RPMI7951 (cell line): ENCODE data around the gene ITGAL. TPM values are rescaled to one million over a fixed set of nuclear protein-coding genes. Genes with fewer than 3 reads are reported as not detected.
"Not testable (repeated sequence)": the region's sequence is repeated elsewhere in the genome, so short reads cannot be mapped to it uniquely, and the experiment has no call there.

Source experiments
- DNase-seq: peaks from one replicate; pipeline ENCODE4 v3.0.0-alpha.2; 2012; ENCODE audit warnings: low read depth
- total RNA-seq: library from RNA; depleted of rRNA; stranded (reverse); fragments of >200 nt; shearing (Covaris generic); gene quantifications from 2 replicates; pipeline ENCODE4 v1.2.3, GENCODE V29; 2014; rRNA removed

Gene ITGAL
- total RNA-seq, result not detected in 2 replicates

DNA sequence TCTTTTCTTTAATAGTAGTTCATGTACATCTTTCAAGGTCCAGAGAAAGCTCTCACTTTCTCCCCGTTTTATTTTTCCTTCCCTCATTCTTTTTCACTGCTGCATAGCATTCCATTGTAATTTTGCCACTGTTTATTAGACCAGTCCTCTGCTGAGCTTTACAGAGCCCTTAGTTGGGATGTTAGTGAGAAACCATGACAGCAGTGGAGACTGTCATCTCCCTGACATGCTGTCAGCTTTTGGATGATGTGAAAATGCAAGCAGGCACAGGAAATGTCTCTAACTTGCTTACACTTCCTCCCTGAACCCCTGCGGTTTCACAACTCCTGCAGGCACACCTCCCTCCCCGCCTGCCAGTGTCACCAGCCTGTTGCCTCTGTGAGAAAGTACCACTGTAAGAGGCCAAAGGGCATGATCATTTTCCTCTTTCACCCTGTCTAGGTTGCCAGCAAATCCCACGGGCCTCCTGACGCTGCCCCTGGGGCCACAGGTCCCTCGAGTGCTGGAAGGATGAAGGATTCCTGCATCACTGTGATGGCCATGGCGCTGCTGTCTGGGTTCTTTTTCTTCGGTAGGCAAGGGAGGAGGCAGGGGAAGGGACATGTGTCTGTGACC, at the start of gene ITGAL:
Gene ITGAL (plus strand): TSS at position 415 of the 615 bp plus-strand sequence. CDS start 96 bp downstream, at position 511.
- no peak for DNase-seq

- DNase-seq, result no peak
Measured at GRCh38 chr16:30428055-30428454, 44.5 kb upstream of the ITGAL start.

DNA sequence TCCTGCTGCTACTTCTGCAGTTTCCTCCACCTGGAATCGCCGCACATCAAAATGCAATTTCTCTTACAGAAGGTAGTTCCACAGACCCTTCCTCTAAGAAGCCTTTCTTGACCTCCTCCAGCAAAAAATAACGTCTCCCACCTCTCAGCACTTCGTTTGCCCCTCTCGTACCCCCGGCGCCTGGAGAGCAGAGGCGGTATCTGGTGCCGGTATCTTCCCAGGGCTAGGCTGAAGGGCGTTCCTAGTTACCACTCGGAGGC, 43.2 kb upstream of the ITGAL start:
- no peak for DNase-seq

DNA sequence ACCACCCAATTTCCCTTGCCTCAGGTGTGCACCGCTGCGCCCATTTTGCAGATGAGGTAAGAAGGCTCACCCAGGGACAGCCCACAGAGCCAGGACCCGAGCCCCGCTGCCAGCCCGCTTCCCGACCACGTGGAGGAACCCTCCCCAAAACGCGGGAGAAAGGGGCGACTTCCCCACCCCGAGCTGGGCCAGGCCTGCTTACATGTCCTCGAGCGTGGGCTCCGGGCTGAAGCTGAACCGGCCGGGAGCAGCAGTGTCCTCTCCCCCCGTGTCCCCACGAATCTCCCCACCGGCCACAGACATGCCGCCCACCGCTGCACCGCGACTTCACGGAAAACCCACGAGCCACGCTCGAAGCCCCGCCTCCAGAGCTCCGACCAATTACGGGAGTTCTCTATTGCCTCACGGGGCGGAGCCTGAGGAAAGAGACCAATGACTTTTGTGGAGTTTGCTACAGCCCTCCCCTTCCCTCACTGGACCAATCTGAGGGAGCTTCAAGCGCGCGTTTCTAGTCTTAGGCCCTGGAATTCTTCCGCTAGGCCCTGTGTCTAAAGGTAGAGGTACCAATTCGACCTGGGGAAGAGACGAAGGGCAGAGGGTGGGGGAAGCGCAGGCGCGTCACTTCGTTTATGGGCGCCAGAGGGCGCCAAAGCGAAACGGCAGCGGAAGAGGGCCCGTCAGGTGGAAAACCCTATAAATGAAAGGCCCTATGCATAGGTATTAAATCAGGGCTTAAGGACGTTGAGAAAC, 42.7 kb upstream of the ITGAL start, which contains the start of gene DCTPP1:
Gene DCTPP1 (minus strand): TSS at position 353 of the 750 bp plus-strand sequence. CDS start 50 bp downstream, at position 303.
- DNase-seq, result peak; percentile 98

DNA sequence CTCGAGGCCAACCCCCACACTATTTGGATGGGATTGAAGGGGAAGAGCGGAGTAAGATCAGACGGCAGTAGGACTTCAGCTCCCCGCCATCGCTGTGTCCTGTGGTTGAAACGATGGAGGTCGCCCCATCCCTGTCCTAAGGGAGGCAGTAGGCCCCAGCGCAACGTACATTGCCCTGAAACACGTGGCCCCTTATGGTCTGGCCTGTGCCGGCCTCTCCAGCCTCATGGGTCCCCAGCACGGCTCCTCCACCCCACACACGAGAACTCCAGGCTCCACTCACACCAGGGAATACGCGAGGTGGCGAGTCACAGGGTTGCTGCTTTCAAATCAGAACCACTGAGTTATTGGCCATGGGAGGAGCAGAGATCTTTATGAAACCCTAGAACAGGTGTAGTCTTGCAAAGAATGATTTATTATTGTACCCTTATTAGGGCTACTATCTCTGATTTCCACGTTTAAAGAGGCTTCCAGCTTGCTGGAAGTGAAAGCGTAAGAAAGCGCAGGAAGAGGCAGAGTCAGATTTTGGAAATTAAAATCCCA, 42.0 kb upstream of the ITGAL start:
- DNase-seq, result no peak

- DNase-seq, result no peak
Measured at GRCh38 chr16:30434852-30435251, 37.7 kb upstream of the ITGAL start.

GRCh38 chr16:30437511-30438046, 35.0 kb upstream of the ITGAL start:
- DNase-seq, result no peak

GRCh38 chr16:30438835-30439234, 33.7 kb upstream of the ITGAL start:
- DNase-seq, result no peak

DNA sequence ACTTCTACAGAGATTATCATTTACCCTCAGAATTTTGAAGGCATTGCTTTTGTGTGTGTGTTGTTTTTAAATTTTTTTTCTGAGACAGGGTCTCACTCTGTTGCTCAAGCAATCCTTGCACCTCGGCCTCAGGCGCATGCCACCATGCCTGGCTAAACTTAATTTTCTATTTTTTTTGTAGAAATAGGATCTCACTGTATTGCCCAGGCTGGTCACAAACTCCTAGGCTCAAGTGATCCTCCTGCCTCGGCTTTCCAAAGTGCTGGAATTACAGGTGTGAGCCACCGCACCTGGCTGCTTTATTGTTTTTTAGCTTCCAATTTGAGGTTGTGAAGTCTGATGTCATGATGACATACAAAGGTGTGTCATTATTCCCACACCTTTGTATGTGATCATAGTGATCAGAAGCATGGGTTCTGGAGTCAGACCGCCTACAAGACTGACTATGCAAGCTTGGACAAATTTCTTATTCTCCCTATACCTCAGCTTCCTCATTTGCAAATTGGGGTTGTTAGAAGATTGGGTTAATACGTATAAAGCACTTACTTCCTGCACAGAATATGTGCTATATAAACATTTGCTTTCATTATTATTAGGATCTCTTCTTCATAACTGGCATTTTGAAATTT, 32.7 kb upstream of the ITGAL start:
- DNase-seq, result no peak

GRCh38 chr16:30443631-30444030, 28.9 kb upstream of the ITGAL start:
- DNase-seq, result no peak

DNA sequence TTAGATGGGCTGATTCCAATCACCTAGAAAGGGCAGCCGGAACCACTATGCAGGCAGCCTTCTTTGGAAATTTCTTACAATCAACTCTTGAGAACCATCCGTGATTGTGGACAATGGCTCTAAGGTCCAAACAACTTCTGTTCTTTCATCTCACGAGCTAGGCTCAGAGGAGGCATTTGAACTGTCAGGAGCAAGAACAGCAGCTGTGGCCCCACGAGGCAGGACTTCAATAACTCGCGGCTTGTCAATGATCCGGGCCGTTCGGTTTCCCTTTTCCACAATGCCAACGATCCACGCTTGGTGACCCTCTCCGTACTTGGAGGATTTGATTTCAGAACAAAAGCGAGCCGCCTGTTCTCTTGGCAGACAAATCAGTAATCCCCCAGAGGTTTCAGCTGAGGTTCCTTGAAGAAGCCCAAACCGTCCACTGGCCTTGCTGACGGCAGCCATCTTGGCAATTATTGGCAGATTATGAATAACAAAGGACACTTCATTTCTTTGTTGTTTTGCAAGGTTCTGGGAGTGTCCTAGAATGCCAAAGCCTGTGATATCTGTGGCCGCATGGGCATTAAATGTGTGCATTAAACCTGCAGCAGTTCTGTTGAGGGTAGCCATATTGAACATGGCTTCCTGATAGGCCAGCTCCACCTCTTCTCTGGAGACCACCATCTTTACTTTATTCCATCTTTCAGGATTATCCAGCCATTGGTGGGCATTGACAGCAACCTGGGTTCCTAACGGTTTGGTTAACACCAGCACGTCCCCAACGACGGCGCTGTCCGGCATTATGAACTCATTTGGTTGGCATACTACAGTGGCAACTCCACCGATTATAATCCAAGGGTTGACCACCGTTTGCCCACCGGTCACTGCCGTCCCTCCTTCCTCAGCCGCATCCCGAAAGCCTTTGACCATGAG, 28.1 kb upstream of the ITGAL start:
- DNase-seq, result no peak

DNA sequence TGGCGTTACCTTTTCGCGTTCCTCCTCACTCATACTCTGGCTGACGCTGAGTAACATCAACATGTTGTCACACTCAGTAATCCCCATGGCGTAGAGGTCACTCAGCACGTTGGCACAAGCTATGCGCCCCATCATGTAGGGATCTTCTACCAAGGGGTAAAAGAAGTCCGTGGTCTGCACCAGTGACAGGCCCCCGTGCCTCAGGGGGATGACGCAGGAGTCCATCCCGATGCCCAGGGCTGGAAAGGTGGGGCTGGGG, 27.5 kb upstream of the ITGAL start:
- no peak for DNase-seq

GRCh38 chr16:30445408-30446202, 26.9 kb upstream of the ITGAL start, which contains the start of gene SEPHS2:
Gene SEPHS2, minus strand, starts transcription at chr16:30445874. Its CDS starts 147 bp downstream, at chr16:30445727.
- peak; percentile 97 for DNase-seq

DNA sequence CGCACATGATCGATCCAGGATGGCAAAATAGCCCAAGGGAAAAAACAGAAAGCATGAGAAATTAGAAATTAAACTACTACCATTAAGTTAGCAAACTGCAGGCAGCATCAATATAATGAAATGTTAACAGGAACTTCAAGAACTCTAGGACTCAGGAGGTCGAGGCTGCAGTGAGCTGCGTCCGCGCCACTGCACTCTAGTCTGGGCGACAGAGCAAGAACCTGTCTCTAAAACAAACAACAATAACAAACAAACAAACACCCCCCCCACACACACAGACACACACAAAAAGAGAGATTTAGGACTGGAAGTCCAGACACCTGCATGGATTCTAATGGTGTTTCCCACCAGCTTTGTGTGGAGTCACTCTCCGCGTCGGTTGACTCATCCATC, 26.3 kb upstream of the ITGAL start:
- no peak for DNase-seq

DNA sequence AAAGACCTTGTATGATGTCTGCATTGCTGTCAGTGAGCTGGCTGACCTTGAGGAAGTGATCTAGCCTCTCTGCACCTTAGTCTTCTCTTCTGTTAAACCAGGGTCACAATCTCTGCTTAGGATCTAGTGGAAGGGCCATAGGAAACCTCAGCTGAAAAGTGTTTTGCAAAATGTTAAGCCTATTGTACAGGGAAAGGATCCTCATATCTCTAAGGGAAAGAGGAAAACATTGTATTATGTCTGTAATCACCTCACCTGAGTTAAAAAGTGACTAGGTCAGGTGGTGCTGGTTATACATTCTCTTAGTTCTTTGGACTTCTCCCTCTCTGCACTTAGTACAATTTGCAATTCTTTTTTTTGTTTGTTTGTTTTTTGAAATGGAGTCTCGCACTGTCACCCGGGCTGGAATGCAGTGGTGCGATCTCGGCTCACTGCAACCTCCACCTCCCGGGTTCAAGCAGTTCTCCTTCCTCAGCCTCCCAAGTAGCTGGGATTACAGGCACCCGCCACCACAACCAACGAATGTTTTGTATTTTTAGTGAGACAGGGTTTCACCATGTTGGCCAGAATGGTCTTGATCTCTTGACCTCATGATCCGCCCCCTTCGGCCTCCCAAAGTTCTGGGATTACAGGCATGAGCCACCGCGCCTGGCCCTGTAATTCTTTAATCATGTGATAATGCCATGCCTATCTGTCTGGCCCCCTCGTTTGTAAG, 24.9 kb upstream of the ITGAL start:
- DNase-seq, result no peak

DNA sequence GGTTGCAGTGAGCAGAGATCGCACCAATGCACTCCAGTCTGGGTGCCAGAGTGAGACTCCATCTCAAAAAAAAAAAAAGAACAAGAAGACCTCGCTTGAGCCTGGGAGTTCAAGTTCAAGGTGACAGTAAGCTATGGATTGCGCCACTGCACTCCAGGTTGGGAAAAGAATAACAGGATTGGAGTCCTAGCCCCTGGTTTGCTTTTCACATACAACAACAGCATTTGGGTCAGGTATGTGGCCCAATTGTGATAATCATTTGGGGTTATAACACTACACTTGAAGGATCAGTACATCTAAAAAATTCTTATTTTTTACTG, 23.5 kb upstream of the ITGAL start:
- DNase-seq, result no peak

DNA sequence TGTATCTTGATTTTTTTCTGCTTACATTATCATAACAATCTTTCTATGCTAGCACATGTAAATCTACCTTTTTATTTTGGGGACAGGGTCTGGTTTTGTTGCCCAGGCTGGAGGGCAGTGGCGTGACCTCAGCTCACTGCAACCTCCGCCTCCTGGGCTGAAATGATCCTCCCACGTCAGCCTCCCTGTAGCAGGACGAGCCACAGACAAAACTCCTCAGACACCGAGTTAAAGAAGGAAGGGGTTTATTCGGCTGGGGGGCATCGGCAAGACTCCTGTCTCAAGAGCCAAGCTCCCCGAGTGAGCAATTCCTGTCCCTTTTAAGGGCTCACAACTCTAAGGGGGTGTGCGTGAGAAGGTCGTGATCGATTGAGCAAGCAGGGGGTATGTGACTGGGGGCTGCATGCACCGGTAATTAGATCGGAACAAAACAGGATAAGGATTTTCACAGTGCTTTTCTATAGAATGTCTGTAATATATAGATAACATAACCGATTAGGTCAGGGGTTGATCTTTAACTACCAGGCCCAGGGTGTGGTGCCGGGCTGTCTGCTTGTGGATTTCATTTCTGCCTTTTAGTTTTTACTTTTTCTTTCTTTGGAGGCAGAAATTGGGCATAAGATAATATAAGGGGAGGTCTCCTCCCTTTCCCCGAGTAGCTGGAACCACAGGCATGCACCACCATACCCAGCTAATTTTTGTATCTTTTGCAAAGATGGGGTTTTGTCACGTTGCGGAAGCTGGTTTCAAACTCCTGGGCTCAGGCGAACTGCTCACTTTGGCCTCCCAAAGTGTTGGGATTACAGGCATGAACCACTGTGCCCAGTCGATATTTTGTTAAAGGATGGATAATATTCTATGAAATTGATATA, 19.6 kb upstream of the ITGAL start:
- not testable (repeated sequence) for DNase-seq

- DNase-seq, result no peak
Measured at GRCh38 chr16:30456302-30456701, 16.2 kb upstream of the ITGAL start.

- no peak for DNase-seq
Measured at GRCh38 chr16:30457256-30457655, 15.3 kb upstream of the ITGAL start.
